ENCODE measurements around the gene PLD1.

Gene PLD1

GRCh38 chr3:171838218-171838720 is 28.0 kb upstream of the PLD1 start:
- DNase-seq: no peak

- DNase-seq: no peak
These were observed 27.4 kb upstream of the PLD1 start for GRCh38 chr3:171837698-171838097.

GRCh38 chr3:171836855-171837254 is 26.6 kb upstream of the PLD1 start:
- no peak for DNase-seq

- no peak for DNase-seq
These were observed 25.3 kb upstream of the PLD1 start for GRCh38 chr3:171835613-171836012.

- DNase-seq: no peak
These were observed 24.8 kb upstream of the PLD1 start for GRCh38 chr3:171835116-171835515.

GRCh38 chr3:171834461-171834801 is 24.1 kb upstream of the PLD1 start:
- DNase-seq: no peak

GRCh38 chr3:171833789-171834460 is 23.6 kb upstream of the PLD1 start:
- no peak for DNase-seq

GRCh38 chr3:171832989-171833388 is 22.7 kb upstream of the PLD1 start:
- DNase-seq: no peak

- no peak for DNase-seq
These were observed 21.7 kb upstream of the PLD1 start for GRCh38 chr3:171831936-171832335.

- DNase-seq: no peak
These were observed 20.2 kb upstream of the PLD1 start for GRCh38 chr3:171830518-171830875.

- DNase-seq: peak; percentile 26 to 40
These were observed 19.7 kb upstream of the PLD1 start for GRCh38 chr3:171829841-171830517.

GRCh38 chr3:171828902-171829770 is 18.9 kb upstream of the PLD1 start:
- no peak for DNase-seq

GRCh38 chr3:171827836-171828458 is 17.7 kb upstream of the PLD1 start:
- DNase-seq: no peak

- DNase-seq: no peak
These were observed 17.1 kb upstream of the PLD1 start for GRCh38 chr3:171827385-171827784.

- no peak for DNase-seq
These were observed 15.0 kb upstream of the PLD1 start for GRCh38 chr3:171825222-171825828.

GRCh38 chr3:171824824-171825221 is 14.5 kb upstream of the PLD1 start:
- DNase-seq: no peak

- DNase-seq: no peak
These were observed 13.8 kb upstream of the PLD1 start for GRCh38 chr3:171824116-171824515.

GRCh38 chr3:171822431-171823106 is 12.3 kb upstream of the PLD1 start:
- no peak for DNase-seq

- DNase-seq: no peak
These were observed 11.6 kb upstream of the PLD1 start for GRCh38 chr3:171821778-171822358.

GRCh38 chr3:171821044-171821443 is 10.8 kb upstream of the PLD1 start:
- no peak for DNase-seq

GRCh38 chr3:171817074-171817800 is 7.0 kb upstream of the PLD1 start:
- no peak for DNase-seq
